Osteoblast (primary cell): Measurements from ENCODE around the gene PARD3. TPM values are rescaled to one million over a fixed set of nuclear protein-coding genes. Genes with fewer than 3 reads are reported as not detected.

Experiments
- DNase-seq: peaks from one replicate; pipeline ENCODE4 v3.0.0; 2011; ENCODE audit warnings: low spot score, mixed read lengths; ENCODE audit not compliant: insufficient read length; ENCODE audit errors: missing footprints
- H2AFZ ChIP-seq: 2 replicates; pipeline ENCODE4 v1.6.0; 2011; ENCODE audit warnings: mild to moderate bottlenecking, low read length
- H3K27ac ChIP-seq: 2 replicates; pipeline ENCODE4 v1.5.1; 2011; ENCODE audit warnings: mild to moderate bottlenecking, low read depth, low read length, moderate library complexity
- H3K27me3 ChIP-seq: 2 replicates; pipeline ENCODE4 v1.6.0; 2012; ENCODE audit warnings: mild to moderate bottlenecking, control low read depth, inconsistent platforms, low read length, moderate library complexity; ENCODE audit not compliant: insufficient read depth
- H3K36me3 ChIP-seq: 2 replicates; pipeline ENCODE4 v1.5.1; 2011; ENCODE audit warnings: mild to moderate bottlenecking, low read length, control low read depth, moderate library complexity; ENCODE audit not compliant: insufficient read depth
- H3K4me1 ChIP-seq: 2 replicates; pipeline ENCODE4 v1.5.1; 2011; ENCODE audit warnings: mild to moderate bottlenecking, low read length, control low read depth, moderate library complexity; ENCODE audit not compliant: insufficient read depth
- H3K4me2 ChIP-seq: 2 replicates; pipeline ENCODE4 v1.6.0; 2011; ENCODE audit warnings: mild to moderate bottlenecking, low read length; ENCODE audit not compliant: insufficient read depth
- H3K4me3 ChIP-seq: fragments of 200-600 bp; sonication (generic); 3 replicates; pipeline ENCODE4 v1.5.1; 2012; ENCODE audit warnings: mild to moderate bottlenecking, low read length, inconsistent platforms; ENCODE audit not compliant: insufficient read depth
- H3K79me2 ChIP-seq: 2 replicates; pipeline ENCODE4 v1.6.0; 2012; ENCODE audit warnings: mild to moderate bottlenecking, low read length, control low read depth, inconsistent platforms; ENCODE audit not compliant: insufficient read depth
- H3K9me3 ChIP-seq: 2 replicates; pipeline ENCODE4 v1.5.1; 2011; ENCODE audit warnings: low read depth, low read length, control low read depth
- H4K20me1 ChIP-seq: 2 replicates; pipeline ENCODE4 v1.6.0; 2012; ENCODE audit warnings: mild to moderate bottlenecking, low read length, control low read depth; ENCODE audit not compliant: insufficient read depth
- total RNA-seq: library from RNA; depleted of rRNA; stranded (reverse); fragments of >200 nt; gene quantifications from 2 replicates; pipeline ENCODE4 v1.2.3, GENCODE V29; 2012
- TF ChIP-seq, protein P1 (sequence below): IDR thresholded peaks from 2 replicates; pipeline ENCODE4 v1.5.1; 2011; ENCODE audit warnings: mild to moderate bottlenecking, low read depth, low read length, moderate library complexity; ENCODE audit errors: extremely low read depth

The PARD3 gene
- total RNA-seq, 1 donor = 71.7 TPM

DNA sequence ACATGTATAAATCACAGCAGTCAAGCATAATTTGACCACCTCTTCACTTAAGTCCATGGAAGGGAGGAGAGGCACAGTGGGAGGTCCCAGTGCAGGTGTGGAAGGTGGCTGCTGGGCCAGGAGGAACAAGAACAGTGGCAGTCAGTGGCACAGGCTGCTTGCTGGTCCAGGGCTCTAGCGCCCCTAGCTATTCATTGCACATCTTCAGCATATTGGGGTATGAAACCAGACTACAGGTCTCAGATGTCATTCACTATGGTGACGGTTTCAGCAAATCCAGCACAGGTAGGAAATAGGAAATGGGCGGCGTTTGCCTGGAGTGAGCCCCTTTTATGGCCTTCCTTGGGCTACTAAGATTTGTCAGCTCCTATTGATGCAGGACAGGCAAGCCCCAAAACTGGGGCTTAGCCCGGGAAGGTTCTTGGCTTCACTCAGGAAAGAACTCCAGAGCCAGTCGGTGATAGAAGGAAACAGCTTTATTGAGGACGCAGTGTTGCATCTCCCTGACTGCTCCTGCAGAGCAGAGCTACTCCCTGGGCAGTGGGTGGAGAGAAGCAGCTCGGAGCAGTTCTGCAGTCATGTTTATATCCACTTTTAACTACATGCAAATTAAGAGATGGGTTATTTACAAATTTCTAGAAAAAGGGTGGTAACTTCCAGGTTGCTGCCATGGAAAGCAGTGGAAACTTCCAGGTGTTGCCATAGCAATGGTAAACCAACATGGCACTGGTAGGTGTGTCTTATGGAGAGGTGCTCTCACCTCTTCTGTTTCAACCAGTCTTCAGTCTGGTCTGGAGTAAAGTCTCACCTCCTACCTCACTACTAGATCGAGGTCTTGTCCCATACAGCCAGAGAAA, 608.8 kb downstream of the PARD3 start:
- no peak for DNase-seq
- Histone ChIP-seq H3K9me3 (no peaks in the 10 kb centered on the region), H4K20me1 (no peaks in the 10 kb centered on the region), H3K36me3 (no peaks in the 10 kb centered on the region), H3K27ac (no peak overlapping the region), H3K4me3 (no peak overlapping the region), H3K4me1 (no peaks in the 10 kb centered on the region), H3K27me3 (no peaks in the 10 kb centered on the region), H3K79me2 (no peaks in the 10 kb centered on the region), H3K4me2 (no peak overlapping the region), H2AFZ (no peak overlapping the region)
- TF ChIP-seq, protein P1, sequence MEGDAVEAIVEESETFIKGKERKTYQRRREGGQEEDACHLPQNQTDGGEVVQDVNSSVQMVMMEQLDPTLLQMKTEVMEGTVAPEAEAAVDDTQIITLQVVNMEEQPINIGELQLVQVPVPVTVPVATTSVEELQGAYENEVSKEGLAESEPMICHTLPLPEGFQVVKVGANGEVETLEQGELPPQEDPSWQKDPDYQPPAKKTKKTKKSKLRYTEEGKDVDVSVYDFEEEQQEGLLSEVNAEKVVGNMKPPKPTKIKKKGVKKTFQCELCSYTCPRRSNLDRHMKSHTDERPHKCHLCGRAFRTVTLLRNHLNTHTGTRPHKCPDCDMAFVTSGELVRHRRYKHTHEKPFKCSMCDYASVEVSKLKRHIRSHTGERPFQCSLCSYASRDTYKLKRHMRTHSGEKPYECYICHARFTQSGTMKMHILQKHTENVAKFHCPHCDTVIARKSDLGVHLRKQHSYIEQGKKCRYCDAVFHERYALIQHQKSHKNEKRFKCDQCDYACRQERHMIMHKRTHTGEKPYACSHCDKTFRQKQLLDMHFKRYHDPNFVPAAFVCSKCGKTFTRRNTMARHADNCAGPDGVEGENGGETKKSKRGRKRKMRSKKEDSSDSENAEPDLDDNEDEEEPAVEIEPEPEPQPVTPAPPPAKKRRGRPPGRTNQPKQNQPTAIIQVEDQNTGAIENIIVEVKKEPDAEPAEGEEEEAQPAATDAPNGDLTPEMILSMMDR = no peak

DNA sequence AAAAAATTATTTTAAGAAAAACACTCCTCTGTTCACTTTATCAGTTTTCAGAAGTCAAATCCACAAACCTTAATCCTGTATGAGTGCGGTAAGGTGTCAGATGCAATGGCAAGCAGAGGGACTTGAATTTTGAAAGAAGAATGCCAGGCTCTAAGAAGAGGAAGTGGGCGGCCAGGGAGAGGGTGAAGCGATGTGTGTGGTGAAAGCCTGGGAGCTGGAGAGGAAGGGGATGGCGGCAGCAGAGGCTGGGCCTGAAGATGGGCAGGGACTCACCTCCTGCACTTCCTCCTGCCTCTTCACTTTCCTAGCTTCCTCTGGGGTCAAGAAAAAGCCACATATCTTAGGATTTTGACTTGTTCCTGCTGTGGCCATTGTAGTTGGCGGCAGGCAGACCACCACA, 609.6 kb downstream of the PARD3 start:
- H3K4me1 ChIP-seq = no peaks in the 10 kb centered on the region
- H3K27me3 ChIP-seq = no peaks in the 10 kb centered on the region
- TF ChIP-seq, protein P1 = no peak
- H3K79me2 ChIP-seq = no peaks in the 10 kb centered on the region
- H3K4me3 ChIP-seq = no peak overlapping the region
- no peak for DNase-seq
- no peaks in the 10 kb centered on the region for H4K20me1 ChIP-seq
- no peak overlapping the region for H2AFZ ChIP-seq
- H3K36me3 ChIP-seq = no peaks in the 10 kb centered on the region
- H3K9me3 ChIP-seq = no peaks in the 10 kb centered on the region
- H3K4me2 ChIP-seq = no peak overlapping the region
- H3K27ac ChIP-seq = no peak overlapping the region

DNA sequence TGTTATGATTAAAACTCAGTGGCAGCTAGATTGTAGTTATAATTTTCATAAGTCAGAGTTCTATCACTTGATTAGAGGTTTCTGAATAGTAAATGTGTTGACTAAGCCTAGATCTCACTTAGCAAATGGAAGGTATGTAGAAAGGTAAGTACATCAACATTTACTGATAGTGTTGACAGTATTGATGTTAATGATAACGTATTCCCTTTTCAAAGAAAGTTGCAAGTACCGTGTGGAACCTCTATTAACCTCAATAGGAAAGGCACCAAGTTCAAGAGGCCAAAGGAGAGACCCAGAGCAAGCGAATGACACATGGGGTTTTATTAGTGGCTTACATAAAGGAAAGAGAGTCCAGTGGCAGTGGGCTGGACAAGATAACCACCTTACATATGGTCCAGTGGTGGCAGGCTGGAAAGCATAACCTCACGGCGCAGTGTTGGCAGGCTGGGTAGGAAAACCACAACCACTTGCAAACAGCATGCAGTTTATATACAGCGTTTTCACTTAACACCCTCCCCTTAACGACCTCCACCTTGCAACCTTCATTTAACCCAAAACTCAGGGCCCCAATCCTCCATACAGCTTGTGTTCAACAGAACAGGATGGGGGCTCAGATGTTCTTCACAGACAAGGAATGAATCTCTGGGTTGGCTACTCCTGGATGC, 611.0 kb downstream of the PARD3 start:
- H3K79me2 ChIP-seq = no peaks in the 10 kb centered on the region
- H3K4me3 ChIP-seq = no peak overlapping the region
- H3K9me3 ChIP-seq = no peaks in the 10 kb centered on the region
- TF ChIP-seq, protein P1 = no peak
- H3K36me3 ChIP-seq = no peaks in the 10 kb centered on the region
- H3K4me2 ChIP-seq = no peak overlapping the region
- no peaks in the 10 kb centered on the region for H4K20me1 ChIP-seq
- no peaks in the 10 kb centered on the region for H3K27me3 ChIP-seq
- no peak for DNase-seq
- H3K27ac ChIP-seq = no peak overlapping the region
- H2AFZ ChIP-seq = no peak overlapping the region
- H3K4me1 ChIP-seq = no peaks in the 10 kb centered on the region

DNA sequence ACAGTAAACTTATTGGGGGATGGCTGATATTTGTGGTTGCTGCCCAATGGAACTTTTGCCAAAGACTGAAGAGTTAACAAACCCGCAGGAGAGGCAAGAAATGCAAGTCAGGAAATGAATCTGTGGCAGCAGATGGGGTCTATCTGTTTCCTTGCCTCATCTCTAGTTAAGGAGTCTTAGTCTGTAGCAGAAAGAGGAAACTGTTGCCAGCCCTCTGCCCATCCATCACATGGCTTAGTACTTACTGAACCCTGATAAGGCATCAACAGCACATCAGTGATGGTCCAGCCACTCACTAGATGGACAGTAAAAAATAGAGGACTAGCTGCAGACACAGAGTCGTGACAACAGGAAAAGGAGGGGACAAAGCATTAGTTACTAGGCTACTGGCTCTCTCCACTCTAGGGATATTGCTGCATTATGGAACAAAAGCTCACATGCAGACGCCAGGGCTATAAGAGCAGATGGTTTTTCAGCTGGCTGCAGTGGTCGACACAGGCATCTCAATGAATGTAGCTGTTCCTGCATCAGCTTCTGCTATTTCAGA, 614.7 kb downstream of the PARD3 start:
- Histone ChIP-seq H3K4me2 (no peak overlapping the region), H3K4me3 (no peak overlapping the region), H4K20me1 (no peaks in the 10 kb centered on the region), H3K4me1 (no peaks in the 10 kb centered on the region), H3K36me3 (no peaks in the 10 kb centered on the region), H3K9me3 (no peaks in the 10 kb centered on the region), H3K27ac (no peak overlapping the region), H3K27me3 (no peaks in the 10 kb centered on the region), H3K79me2 (no peaks in the 10 kb centered on the region), H2AFZ (no peak overlapping the region)
- TF ChIP-seq, protein P1 = no peak
- no peak for DNase-seq
